Measurements from ENCODE around the gene C19orf12. TPM values are rescaled to one million over a fixed set of nuclear protein-coding genes. Genes with fewer than 3 reads are reported as not detected.

The C19orf12 gene
- total and polyA plus RNA-seq, 2 of the 4 experiments (the other 2 are of a cell fraction), result 16.3 to 24.0 TPM

DNA sequence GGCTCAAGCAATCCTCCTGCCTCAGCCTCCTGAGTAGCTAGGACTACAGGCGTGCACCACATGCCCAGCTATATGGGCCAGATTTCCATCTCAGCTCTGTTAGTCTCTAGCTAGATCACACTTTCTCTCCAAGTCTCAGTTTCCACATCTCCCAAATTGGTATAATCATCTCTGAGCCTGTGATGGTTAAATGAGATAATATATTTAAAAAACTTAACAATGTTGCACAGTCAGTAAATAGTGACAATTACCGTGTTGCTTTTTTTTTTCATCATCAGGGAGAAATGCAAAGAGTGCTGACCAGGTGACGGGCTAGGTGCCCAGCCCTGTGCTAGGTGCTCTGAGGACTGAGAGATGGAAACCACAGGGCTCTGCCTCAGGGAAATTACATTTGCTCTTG, 36.9 kb upstream of the C19orf12 start:
- DNase-seq (no peak), ATAC-seq (ENCODE audit: low read depth) (no peak)
- no peaks in the 10 kb centered on the region for H3K79me1 ChIP-seq (ENCODE audit: low read depth in 1 of 2, low read length in 2 of 2)
- H3K36me3 ChIP-seq (ENCODE audit: control insufficient read depth, insufficient read depth, low read length), result no peaks in the 10 kb centered on the region
- H2AK9ac ChIP-seq (replicated peaks; ENCODE audit: low read depth, low read length, poor library complexity), result no peak overlapping the region
- intact Hi-C loops (cut with micrococcal nuclease) (no loop called here), in situ Hi-C loops (cut with MboI; ENCODE audit: low sequenced_read_pairs) (no loop called here), dilution Hi-C loops (cut with HindIII; ENCODE audit: low sequenced_read_pairs, unreplicated experiment) (no loop called here)
- H3K4ac ChIP-seq (ENCODE audit: low read depth, low read length), result no peak overlapping the region
- H3K56ac ChIP-seq (ENCODE audit: extremely low read depth, insufficient read depth, low read length), result no peak overlapping the region
- no peak overlapping the region for H3K9ac ChIP-seq (ENCODE audit: low read depth, low read length)
- H3K9me1 ChIP-seq (ENCODE audit: insufficient read depth, low read length), result no peaks in the 10 kb centered on the region
- H2AK5ac ChIP-seq (ENCODE audit: low read depth, low read length), result no peak overlapping the region
- H2BK20ac ChIP-seq (ENCODE audit: low read depth, low read length), result no peak overlapping the region
- no peak for TF ChIP-seq RFX5 (IDR thresholded peaks at IDR 0.05; ENCODE audit: low read depth, low read length)
- no peak for TF ChIP-seq BHLHE40 (IDR thresholded peaks at IDR 0.05; ENCODE audit: low read depth, low read length)
- no peak for TF ChIP-seq POLR2A (IDR thresholded peaks at IDR 0.05; ENCODE audit: low read depth, low read length)
- no peak for TF ChIP-seq MAZ (IDR thresholded peaks at IDR 0.05; ENCODE audit: borderline replicate concordance, low read depth, low read length)
- no peak for TF ChIP-seq MXI1 (IDR thresholded peaks at IDR 0.05; ENCODE audit: borderline replicate concordance, low read depth, low read length)
- no peak for TF ChIP-seq RCOR1 (IDR thresholded peaks at IDR 0.05; ENCODE audit: insufficient replicate concordance, low read length)
- TF ChIP-seq FOS (IDR thresholded peaks at IDR 0.05; ENCODE audit: low read depth, low read length), result no peak
- TF ChIP-seq NFE2L2 (IDR thresholded peaks at IDR 0.05; ENCODE audit: low read depth, low read length), result no peak
- TF ChIP-seq MAFK (IDR thresholded peaks at IDR 0.05; ENCODE audit: low read depth, low read length), result no peak
- TF ChIP-seq CHD1 (IDR thresholded peaks at IDR 0.05; ENCODE audit: low read depth, low read length), result no peak
- TF ChIP-seq CEBPB (IDR thresholded peaks at IDR 0.05; ENCODE audit: low read depth, low read length), result no peak
- no peak for TF ChIP-seq SMC3 (IDR thresholded peaks at IDR 0.05; ENCODE audit: low read depth, low read length)
- no peak for TF ChIP-seq CTCF (conservative IDR thresholded peaks at IDR 0.05; ENCODE audit: low read depth, low read length)
- no peak for TF ChIP-seq RAD21 (IDR thresholded peaks at IDR 0.05; ENCODE audit: low read length)
- TF ChIP-seq, protein P1, sequence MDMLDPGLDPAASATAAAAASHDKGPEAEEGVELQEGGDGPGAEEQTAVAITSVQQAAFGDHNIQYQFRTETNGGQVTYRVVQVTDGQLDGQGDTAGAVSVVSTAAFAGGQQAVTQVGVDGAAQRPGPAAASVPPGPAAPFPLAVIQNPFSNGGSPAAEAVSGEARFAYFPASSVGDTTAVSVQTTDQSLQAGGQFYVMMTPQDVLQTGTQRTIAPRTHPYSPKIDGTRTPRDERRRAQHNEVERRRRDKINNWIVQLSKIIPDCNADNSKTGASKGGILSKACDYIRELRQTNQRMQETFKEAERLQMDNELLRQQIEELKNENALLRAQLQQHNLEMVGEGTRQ (IDR thresholded peaks at IDR 0.05; ENCODE audit: low read depth, low read length), result no peak
- TF ChIP-seq, protein P2, sequence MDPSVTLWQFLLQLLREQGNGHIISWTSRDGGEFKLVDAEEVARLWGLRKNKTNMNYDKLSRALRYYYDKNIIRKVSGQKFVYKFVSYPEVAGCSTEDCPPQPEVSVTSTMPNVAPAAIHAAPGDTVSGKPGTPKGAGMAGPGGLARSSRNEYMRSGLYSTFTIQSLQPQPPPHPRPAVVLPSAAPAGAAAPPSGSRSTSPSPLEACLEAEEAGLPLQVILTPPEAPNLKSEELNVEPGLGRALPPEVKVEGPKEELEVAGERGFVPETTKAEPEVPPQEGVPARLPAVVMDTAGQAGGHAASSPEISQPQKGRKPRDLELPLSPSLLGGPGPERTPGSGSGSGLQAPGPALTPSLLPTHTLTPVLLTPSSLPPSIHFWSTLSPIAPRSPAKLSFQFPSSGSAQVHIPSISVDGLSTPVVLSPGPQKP (IDR thresholded peaks at IDR 0.05; ENCODE audit: borderline replicate concordance, low read depth, low read length), result no peak
- no TSS peak for BruUV-seq (replicated peaks)
- no peak overlapping the region for H3K23ac ChIP-seq (ENCODE audit: low read depth, low read length)
- no peak overlapping the region for H3K27ac ChIP-seq (ENCODE audit: insufficient read depth, low read length)
- CTCF ChIA-PET, result no interaction called here
- WGBS, 2 experiments (ENCODE audit: extremely low coverage in 2 of 2, insufficient read length in 1 of 2), result 100% methylated on average over 1 of the region's 3 CpGs; no CpG with 5 or more reads in 1 of the 2 experiments
- H4K20me1 ChIP-seq (ENCODE audit: insufficient read depth, low read length), result no peaks in the 10 kb centered on the region
- no peak overlapping the region for H2BK120ac ChIP-seq (ENCODE audit: low read depth, low read length)
- no peak overlapping the region for H4K5ac ChIP-seq (ENCODE audit: low read depth, low read length)
- H3K9me3 ChIP-seq (ENCODE audit: control insufficient read depth, insufficient read depth, low read length), result no peaks in the 10 kb centered on the region
- H3K4me2 ChIP-seq (ENCODE audit: low read depth, low read length), result no peak overlapping the region
- H4K91ac ChIP-seq (ENCODE audit: insufficient read depth, low read depth, low read length), result no peak overlapping the region
- peaks cover 5% of the 10 kb centered on the region; the same call in 1 of the 2 replicates for H3K27me3 ChIP-seq (ENCODE audit: control insufficient read depth, insufficient read depth, low read length)
- no peak overlapping the region for H3K18ac ChIP-seq (ENCODE audit: low read depth, low read length)
- H2AFZ ChIP-seq (replicated peaks; ENCODE audit: low read length, poor library complexity), result no peak overlapping the region
- no peak overlapping the region for H3K14ac ChIP-seq (replicated peaks; ENCODE audit: low read depth, low read length)
- no peak overlapping the region for H2BK15ac ChIP-seq (ENCODE audit: low read depth, low read length)
- no peak overlapping the region for H4K8ac ChIP-seq (ENCODE audit: low read depth in 2 of 2, low read length in 2 of 2)
- H3K4me1 ChIP-seq (ENCODE audit: control insufficient read depth, insufficient read depth, low read length), result no peaks in the 10 kb centered on the region
- POLR2A ChIA-PET (ENCODE audit: unreplicated experiment), result no interaction called here
- H3K4me3 ChIP-seq (ENCODE audit: insufficient read depth, low read depth, low read length), result no peak overlapping the region
- no peak overlapping the region for H2BK5ac ChIP-seq (ENCODE audit: low read depth, low read length, poor library complexity, severe bottlenecking)
